K562 (cell line): ENCODE data around the gene TRAF1. TPM values are rescaled to one million over a fixed set of nuclear protein-coding genes. Genes with fewer than 3 reads are reported as not detected.

Experiments used
- ATAC-seq: fragments of 200-7000 bp; cut with Tn5 transposase; 3 replicates; pipeline ENCODE4 v1.9.1; 2020; ENCODE audit warnings: moderate library complexity
- BruUV-seq: library from RNA; stranded (reverse); fragments of 400-500 nt; replicated peaks from 2 replicates; lab custom pipeline; 2021; lab: Mats Ljungman, UMichigan
- CTCF ChIA-PET: fragments of 300-600 bp; formaldehyde crosslinking; extraction: SDS; loops from one replicate; lab custom pipeline; 2021; ENCODE audit warnings: low intra/inter-chr PET ratio; lab: Yijun Ruan, JAX
- POLR2A ChIA-PET: fragments of 300-600, 350-650 bp; sonication (Branson Sonifier 250); formaldehyde crosslinking; extraction: SDS; loops from one replicate; lab custom pipeline; 2021; ENCODE audit warnings: antibody characterized with exemption, inconsistent platforms; lab: Yijun Ruan, JAX
- DNase-seq, 4 experiments: peaks; one replicate each; pipeline versions ENCODE4 v3.0.0 to v3.0.0-alpha.2; 2011 to 2018; ENCODE audit warnings: low spot score in 3 of 4, mixed read lengths in 3 of 4; ENCODE audit errors: extremely low read depth in 1 of 4
- FAIRE-seq: peaks from 2 replicates; lab custom pipeline; 2011; peaks lifted over from hg19 to GRCh38; lab: Jason Lieb, UNC
- H2AFZ ChIP-seq: 2 replicates; pipeline ENCODE4 v1.6.0; 2011; ENCODE audit warnings: low read depth, low read length, control low read depth, inconsistent platforms
- H3K27ac ChIP-seq: fragments of 200-600 bp; 3 replicates; pipeline ENCODE4 v1.8.0; 2011; ENCODE audit warnings: low read depth, mild to moderate bottlenecking, control low read depth, inconsistent platforms, low read length, moderate library complexity, mixed read lengths; ENCODE audit errors: extremely low read depth
- H3K27me3 ChIP-seq, 2 experiments: fragments of 300-600 bp in 1 of 2; 2 replicates in 1 of 2; 3 replicates in 1 of 2; pipeline versions ENCODE4 v1.6.0 to v1.8.0; 2011; ENCODE audit warnings: inconsistent platforms in 2 of 2, low read length in 2 of 2, mild to moderate bottlenecking in 1 of 2, mixed read lengths in 1 of 2, moderate library complexity in 1 of 2; ENCODE audit not compliant: control insufficient read depth in 2 of 2, insufficient read depth in 2 of 2
- H3K36me3 ChIP-seq: fragments of 300-600 bp; 3 replicates; pipeline ENCODE4 v1.8.0; 2011; ENCODE audit warnings: mild to moderate bottlenecking, low read length, inconsistent platforms; ENCODE audit not compliant: control insufficient read depth, insufficient read depth
- H3K4me1 ChIP-seq, 2 experiments: fragments of 200-600 bp in 1 of 2; replicated peaks in 1 of 2; 2 replicates in 1 of 2; 3 replicates in 1 of 2; pipeline versions ENCODE4 v1.5.1 to v1.8.0; 2011; ENCODE audit warnings: inconsistent platforms in 2 of 2, low read length in 2 of 2, mild to moderate bottlenecking in 1 of 2, mixed read lengths in 1 of 2, moderate library complexity in 1 of 2; ENCODE audit not compliant: control insufficient read depth in 2 of 2, insufficient read depth in 2 of 2
- H3K4me2 ChIP-seq: 2 replicates; pipeline ENCODE4 v1.6.1; 2011; ENCODE audit warnings: low read length, control low read depth, inconsistent platforms, mixed read lengths; ENCODE audit not compliant: insufficient read depth
- H3K4me3 ChIP-seq: fragments of 200-600 bp; sonication (generic), shearing (Covaris generic); 2 replicates; pipeline ENCODE4 v1.5.1; 2016; ENCODE audit warnings: control low read depth, inconsistent platforms
- H3K79me2 ChIP-seq: fragments of 200-600 bp; 3 replicates; pipeline ENCODE4 v1.8.0; 2011; ENCODE audit warnings: low read length, inconsistent platforms; ENCODE audit not compliant: control insufficient read depth, insufficient read depth
- H3K9ac ChIP-seq, 2 experiments: 2 replicates each; pipeline versions ENCODE4 v1.6.0 to v1.6.1; 2011; ENCODE audit warnings: low read depth in 2 of 2, low read length in 2 of 2, control low read depth in 1 of 2, inconsistent platforms in 1 of 2, mild to moderate bottlenecking in 1 of 2, mixed read lengths in 1 of 2; ENCODE audit not compliant: insufficient read depth in 1 of 2
- H3K9me1 ChIP-seq: one replicate; pipeline ENCODE4 v1.6.0; 2011; ENCODE audit warnings: inconsistent platforms, mild to moderate bottlenecking, low read length, moderate library complexity; ENCODE audit not compliant: control insufficient read depth, insufficient read depth
- H3K9me3 ChIP-seq: replicated peaks from 2 replicates; pipeline ENCODE4 v1.5.1; 2011; ENCODE audit warnings: low read depth, low read length, inconsistent platforms; ENCODE audit not compliant: control insufficient read depth, insufficient read depth
- H4K20me1 ChIP-seq: replicated peaks from 2 replicates; pipeline ENCODE4 v1.6.1; 2011; ENCODE audit warnings: low read length, inconsistent platforms, mixed read lengths; ENCODE audit not compliant: control insufficient read depth, insufficient read depth
- E2F1 ChIP-seq: sonication (generic); formaldehyde crosslinking; IDR thresholded peaks from 2 replicates; pipeline ENCODE4 v1.8.1; 2023; ENCODE audit warnings: mild to moderate bottlenecking, missing genetic modification reagents, moderate library complexity
- ZNF253 ChIP-seq: fragments of 250-450 bp; sonication (Bioruptor Pico); conservative IDR thresholded peaks from 2 replicates; pipeline ENCODE4 v1.6.1; 2021; ENCODE audit warnings: mild to moderate bottlenecking
- WGBS: fragments of 100-300 bp; shearing (Covaris generic); methylation state at CpG from one replicate; pipeline ENCODE4 v1.1.6; 2016; ENCODE audit warnings: low coverage, mixed read lengths; ENCODE audit not compliant: insufficient coverage; ENCODE audit errors: missing lambda C conversion rate; 5-methylcytosine and 5-hydroxymethylcytosine counted together
- in situ Hi-C: fragments of 300-500 bp; cut with MboI; formaldehyde crosslinking; loops from 4 replicates; pipeline ENCODE4 v1.15.0; 2018; ENCODE audit warnings: inconsistent platforms, mixed read lengths
- intact Hi-C: fragments of 100-400 bp; cut with micrococcal nuclease; formaldehyde crosslinking; loops from 2 replicates; pipeline ENCODE4 v1.14.2; 2022
- polyA plus RNA-seq, 8 experiments: library from polyadenylated mRNA; depleted of rRNA in 4 of 8; stranded (reverse) in 5 of 8; unstranded in 3 of 8; fragments of >200 nt; fragmentation: Nextera tagmentation in 2 of 8; fragmentation: Illumina TruSeq in 1 of 8; extraction: Ambion mirVana in 2 of 8; extraction: Trizol in 1 of 8; gene quantifications; 2 replicates each; pipeline versions ENCODE4 v1.2.1 to v1.2.3, GENCODE V29; 2011 to 2014; ENCODE audit warnings: inconsistent platforms in 1 of 8, missing spikeins in 1 of 8
- total RNA-seq, 7 experiments: library from RNA; depleted of rRNA in 6 of 7; stranded (reverse); fragments of >200 nt in 6 of 7; fragmentation: Illumina TruSeq in 2 of 7; extraction: Trizol in 2 of 7; gene quantifications; 2 replicates each; pipeline versions ENCODE4 v1.2.1 to v1.2.3, GENCODE V29; 2011 to 2021; ENCODE audit warnings: low replicate concordance in 1 of 7

The TRAF1 gene
- total and polyA plus RNA-seq, 9 of the 15 experiments (the other 6 are each of a cell fraction or from before 2014, with no cell fraction given): 0.01 to 1.1 (median 0.04) TPM; not detected in 2

- 36% methylated on average over 10 of the region's 10 CpGs for WGBS
- H3K27me3 ChIP-seq: no peaks in the 10 kb centered on the region
- intact Hi-C loops (no loop called here), in situ Hi-C loops (no loop called here)
- no peak overlapping the region for H3K27ac ChIP-seq
- no peak overlapping the region for H3K4me2 ChIP-seq
- ATAC-seq (no peak), DNase-seq (no peak), FAIRE-seq (no peak)
- H3K4me3 ChIP-seq: no peak overlapping the region
- H2AFZ ChIP-seq: no peak overlapping the region
- H3K9me1 ChIP-seq: no peaks in the 10 kb centered on the region
- no peaks in the 10 kb centered on the region for H4K20me1 ChIP-seq
- ChIA-PET CTCF (no interaction called here), POLR2A (interaction anchor here (0.7 to 22.9 kb wide), 9 partner anchors 9 to 352 kb away, joined by 3 to 464 read pairs (median 7); partner anchors contain the start of gene PHF19)
- H3K79me2 ChIP-seq: peaks cover 7% of the 10 kb centered on the region
- H3K9me3 ChIP-seq: no peaks in the 10 kb centered on the region
- H3K4me1 ChIP-seq: peaks cover 31 to 33% of the 10 kb centered on the region in 2 experiments
- BruUV-seq: no TSS peak
- H3K9ac ChIP-seq: peak overlapping the region in 1 of 2 experiments; percentile 15; a peak in 1 of 4 replicates
- TF ChIP-seq ZNF253 (CRISPR knock-in tag) (no peak), E2F1 (CRISPR knock-in tag) (0 out of 2 replicates have a peak, but pooled peaks have one; percentile 36)
- peaks cover under 1% of the 10 kb centered on the region; the same call in 1 of the 3 replicates for H3K36me3 ChIP-seq
These were observed 43.5 kb downstream of the TRAF1 start for GRCh38 chr9:120882935-120883607.
